H1 (cell line): Measurements from ENCODE around the gene ITPK1. TPM values are rescaled to one million over a fixed set of nuclear protein-coding genes. Genes with fewer than 3 reads are reported as not detected.

Experiments
- CTCF ChIA-PET: fragments of 300-600 bp; sonication (Branson Sonifier 250); formaldehyde crosslinking; loops from one replicate; lab custom pipeline; 2021; ENCODE audit not compliant: partially characterized antibody; lab: Charles Lee
- POLR2A ChIA-PET: fragments of 300-600 bp; sonication (Branson Sonifier 250); formaldehyde crosslinking; loops from one replicate; lab custom pipeline; 2021; ENCODE audit warnings: inconsistent platforms; ENCODE audit not compliant: partially characterized antibody; lab: Charles Lee
- DNase-seq, 2 experiments: peaks; one replicate each; pipeline versions ENCODE4 v3.0.0 to v3.0.0-alpha.2; 2010 to 2022; ENCODE audit warnings: low spot score in 2 of 2, low read depth in 1 of 2, mixed read lengths in 1 of 2
- FAIRE-seq: peaks from 2 replicates; lab custom pipeline; 2011; peaks lifted over from hg19 to GRCh38; lab: Jason Lieb, UNC
- H2AFZ ChIP-seq: 2 replicates; pipeline ENCODE4 v1.8.1; 2012; ENCODE audit warnings: low read length, inconsistent platforms
- H2AK5ac ChIP-seq: 2 replicates; pipeline ENCODE4 v1.6.1; 2013; ENCODE audit warnings: low read depth, low read length
- H2BK120ac ChIP-seq: replicated peaks from 2 replicates; pipeline ENCODE3; 2013; ENCODE audit warnings: low read depth, low read length, inconsistent platforms
- H2BK12ac ChIP-seq: 2 replicates; pipeline ENCODE4 v1.6.1; 2013; ENCODE audit warnings: low read depth, low read length
- H2BK15ac ChIP-seq: 2 replicates; pipeline ENCODE4 v1.6.1; 2013; ENCODE audit warnings: low read length
- H2BK20ac ChIP-seq: 2 replicates; pipeline ENCODE4 v1.6.1; 2013; ENCODE audit warnings: low read length
- H2BK5ac ChIP-seq: 2 replicates; pipeline ENCODE4 v1.6.1; 2013; ENCODE audit warnings: low read depth, low read length
- H3K14ac ChIP-seq: 2 replicates; pipeline ENCODE4 v1.6.1; 2013; ENCODE audit warnings: inconsistent platforms; ENCODE audit not compliant: insufficient read length
- H3K18ac ChIP-seq: 2 replicates; pipeline ENCODE4 v1.6.1; 2013; ENCODE audit warnings: low read length; ENCODE audit errors: extremely low read depth
- H3K23ac ChIP-seq: 2 replicates; pipeline ENCODE4 v1.6.1; 2013; ENCODE audit warnings: inconsistent platforms; ENCODE audit not compliant: insufficient read length
- H3K23me2 ChIP-seq: 2 replicates; pipeline ENCODE4 v1.6.1; 2013; ENCODE audit warnings: low read depth, low read length
- H3K27ac ChIP-seq: 2 replicates; pipeline ENCODE4 v1.6.1; 2011; ENCODE audit warnings: low read depth, low read length, inconsistent platforms
- H3K27me3 ChIP-seq, 4 experiments: replicated peaks in 1 of 4; 1 replicate in 1 of 4; 2 replicates in 3 of 4; pipeline versions ENCODE4 v1.6.1 to v1.8.1; 2011 to 2013; ENCODE audit warnings: low read length in 3 of 4, mild to moderate bottlenecking in 3 of 4, inconsistent platforms in 2 of 4, mixed read lengths in 2 of 4, moderate library complexity in 1 of 4; ENCODE audit not compliant: control insufficient read depth in 3 of 4, insufficient read depth in 3 of 4; ENCODE audit errors: extremely low read depth in 1 of 4
- H3K36me3 ChIP-seq, 4 experiments: 2 replicates each; pipeline versions ENCODE4 v1.6.1 to v1.8.1; 2011 to 2013; ENCODE audit warnings: mild to moderate bottlenecking in 4 of 4, low read length in 3 of 4, moderate library complexity in 2 of 4, control low read depth in 1 of 4, inconsistent platforms in 1 of 4; ENCODE audit not compliant: insufficient read depth in 4 of 4, control insufficient read depth in 2 of 4
- H3K4ac ChIP-seq: replicated peaks from 2 replicates; pipeline ENCODE3; 2013; ENCODE audit warnings: low read length, low read depth, mixed read lengths, inconsistent platforms; ENCODE audit not compliant: insufficient read length
- H3K4me1 ChIP-seq, 4 experiments: replicated peaks in 1 of 4; 1 replicate in 1 of 4; 2 replicates in 3 of 4; pipeline versions ENCODE4 v1.6.1 to v1.8.1; 2011 to 2013; ENCODE audit warnings: low read length in 3 of 4, inconsistent platforms in 2 of 4, mixed read lengths in 1 of 4; ENCODE audit not compliant: insufficient read depth in 4 of 4, control insufficient read depth in 3 of 4
- H3K4me2 ChIP-seq, 2 experiments: 2 replicates each; pipeline versions ENCODE4 v1.6.1 to v1.8.1; 2011 to 2013; ENCODE audit warnings: low read depth in 2 of 2, low read length in 2 of 2, control low read depth in 1 of 2, inconsistent platforms in 1 of 2, mild to moderate bottlenecking in 1 of 2; ENCODE audit not compliant: insufficient read depth in 1 of 2
- H3K4me3 ChIP-seq, 4 experiments: fragments of 200-600, 300-600 bp in 1 of 4; sonication (generic), shearing (Covaris generic), sonication (Bioruptor Twin) in 1 of 4; 2 replicates each; pipeline versions ENCODE4 v1.5.1 to v1.8.1; 2011 to 2016; ENCODE audit warnings: low read length in 4 of 4, low read depth in 3 of 4, control low read depth in 2 of 4, inconsistent platforms in 2 of 4, mild to moderate bottlenecking in 2 of 4, mixed read lengths in 1 of 4, moderate library complexity in 1 of 4; ENCODE audit not compliant: insufficient read depth in 2 of 4; ENCODE audit errors: extremely low read depth in 1 of 4
- H3K56ac ChIP-seq: replicated peaks from 2 replicates; pipeline ENCODE3; 2013; ENCODE audit warnings: low read depth, mild to moderate bottlenecking, mixed read lengths, low read length, inconsistent platforms; ENCODE audit not compliant: insufficient read length
- H3K79me1 ChIP-seq: 2 replicates; pipeline ENCODE4 v1.6.1; 2013; ENCODE audit warnings: low read depth, low read length, control low read depth
- H3K79me2 ChIP-seq, 2 experiments: 2 replicates each; pipeline versions ENCODE4 v1.6.1 to v1.8.1; 2012 to 2013; ENCODE audit warnings: low read length in 2 of 2, mild to moderate bottlenecking in 2 of 2, inconsistent platforms in 1 of 2; ENCODE audit not compliant: insufficient read depth in 2 of 2, control insufficient read depth in 1 of 2
- H3K9ac ChIP-seq, 4 experiments: replicated peaks in 1 of 4; 1 replicate in 1 of 4; 2 replicates in 3 of 4; pipeline versions ENCODE4 v1.6.1 to v1.8.1; 2011 to 2013; ENCODE audit warnings: low read depth in 3 of 4, low read length in 3 of 4, control low read depth in 2 of 4, mild to moderate bottlenecking in 2 of 4, moderate library complexity in 2 of 4, inconsistent platforms in 1 of 4; ENCODE audit errors: extremely low read depth in 1 of 4
- H3K9me3 ChIP-seq, 2 experiments: 2 replicates each; pipeline versions ENCODE4 v1.6.1 to v1.8.1; 2012 to 2013; ENCODE audit warnings: mild to moderate bottlenecking in 2 of 2, moderate library complexity in 2 of 2, control low read depth in 1 of 2, inconsistent platforms in 1 of 2, low read depth in 1 of 2, low read length in 1 of 2, mixed read lengths in 1 of 2; ENCODE audit not compliant: insufficient read depth in 2 of 2
- H4K20me1 ChIP-seq, 2 experiments: replicated peaks in 1 of 2; 2 replicates each; pipeline versions ENCODE3 to v1.8.1; 2011 to 2013; ENCODE audit warnings: inconsistent platforms in 2 of 2, low read length in 2 of 2, mild to moderate bottlenecking in 1 of 2; ENCODE audit not compliant: insufficient read depth in 2 of 2, control insufficient read depth in 1 of 2
- H4K5ac ChIP-seq: 2 replicates; pipeline ENCODE4 v1.6.1; 2013; ENCODE audit warnings: low read length, low read depth, mixed read lengths, inconsistent platforms; ENCODE audit not compliant: insufficient read length
- H4K8ac ChIP-seq: 2 replicates; pipeline ENCODE4 v1.8.0; 2013; ENCODE audit warnings: mild to moderate bottlenecking, moderate library complexity, low read length, inconsistent platforms; ENCODE audit not compliant: insufficient read depth; ENCODE audit errors: extremely low read depth
- H4K91ac ChIP-seq: replicated peaks from 2 replicates; pipeline ENCODE3; 2013; ENCODE audit warnings: low read length, mixed read lengths, inconsistent platforms; ENCODE audit not compliant: insufficient read length
- GABPA ChIP-seq: IDR thresholded peaks from 2 replicates; pipeline ENCODE4 v1.6.1; 2011; ENCODE audit warnings: mild to moderate bottlenecking, low read length, moderate library complexity, borderline replicate concordance; ENCODE audit not compliant: insufficient read depth
- JUND ChIP-seq: IDR thresholded peaks from 2 replicates; pipeline ENCODE4 v1.6.1; 2011; ENCODE audit warnings: mild to moderate bottlenecking, improper control_type of control experiment, low read length
- WGBS, 2 experiments: shearing (Covaris generic) in 1 of 2; methylation state at CpG; one replicate each; pipeline versions ENCODE4 v1.1.6 to v1.1.7; 2013 to 2015; ENCODE audit warnings: low lambda C conversion rate in 2 of 2, mixed read lengths in 2 of 2, inconsistent platforms in 1 of 2, low coverage in 1 of 2, missing lambda C conversion rate in 1 of 2; ENCODE audit not compliant: insufficient replicate concordance in 2 of 2, insufficient coverage in 1 of 2, insufficient read length in 1 of 2; ENCODE audit errors: extremely low coverage in 1 of 2, missing lambda C conversion rate in 1 of 2; 5-methylcytosine and 5-hydroxymethylcytosine counted together
- polyA plus RNA-seq, 7 experiments: library from polyadenylated mRNA; depleted of rRNA in 3 of 7; stranded (reverse) in 5 of 7; unstranded in 2 of 7; fragments of >200 nt in 5 of 7; fragments of 200-250 nt in 2 of 7; gene quantifications; 1 replicate in 5 of 7; 2 replicates in 1 of 7; 4 replicates in 1 of 7; pipeline versions ENCODE4 v1.2.1 to v1.2.3, GENCODE V29; 2011 to 2013; ENCODE audit warnings: missing spikeins in 2 of 7, mixed read lengths in 2 of 7
- total RNA-seq: library from RNA; stranded (reverse); fragmentation: NEBNext Ultra II Directional; extraction: Animal tissue kit (Norgen Biotek cat#: 25700); gene quantifications from 2 replicates; pipeline ENCODE4 v1.2.1, GENCODE V29; 2021

The ITPK1 gene
- total and polyA plus RNA-seq, 2 of the 8 experiments (the other 6 are each of a cell fraction or from before 2014, with no cell fraction given) = 108 to 143 TPM

GRCh38 chr14:93059917-93060545, 55.7 kb downstream of the ITPK1 start:
- Histone ChIP-seq H3K9ac (no peak overlapping the region; a peak in 1 of 7 replicates), H3K4ac (peak overlapping the region; percentile 80), H3K9me3 (no peaks in the 10 kb centered on the region), H3K79me2 (peaks cover 0 to 50% of the 10 kb centered on the region in 2 experiments; a peak in 2 of 4 replicates), H2BK20ac (0 out of 2 replicates have a peak overlapping the region, but pooled peaks have one; percentile 75), H3K14ac (no peak overlapping the region), H3K4me2 (peak overlapping the region in 1 of 2 experiments; percentile 8; a peak in 1 of 4 replicates), H3K4me3 (no peak overlapping the region), H3K4me1 (peaks cover 4 to 31% (median 17%) of the 10 kb centered on the region in 4 experiments), H4K20me1 (peaks cover 2 to 3% of the 10 kb centered on the region in 2 experiments), H4K5ac (no peak overlapping the region), H4K91ac (peak overlapping the region; percentile 63), H3K23ac (no peak overlapping the region), H2BK15ac (peak overlapping the region; percentile 74; the same call in 1 of the 2 replicates), H3K27ac (peak overlapping the region; percentile 18; the same call in 1 of the 2 replicates), H3K56ac (no peak overlapping the region), H3K23me2 (no peaks in the 10 kb centered on the region), H2AK5ac (peak overlapping the region; percentile 89; the same call in 1 of the 2 replicates), H2BK12ac (peak overlapping the region; percentile 50; the same call in 1 of the 2 replicates), H3K27me3 (no peaks in the 10 kb centered on the region), H2AFZ (no peak overlapping the region), H3K36me3 (no peaks in the 10 kb centered on the region), H4K8ac (no peak overlapping the region), H3K79me1 (peaks cover 16% of the 10 kb centered on the region), H3K18ac (peak overlapping the region; percentile 71), H2BK5ac (peak overlapping the region; percentile 96), H2BK120ac (no peak overlapping the region)
- no peak for FAIRE-seq
- ChIA-PET CTCF (interaction anchor here (0.7 to 2.7 kb wide), 15 partner anchors 8 to 113 kb away, joined by 3 to 16 read pairs (median 4); no protein-coding TSS in a partner anchor), POLR2A (interaction anchor here (0.9 to 1.0 kb wide), 2 partner anchors 9 to 14 kb away, joined by 3 to 7 read pairs; no protein-coding TSS in a partner anchor)
- TF ChIP-seq JUND = no peak
- TF ChIP-seq GABPA = 0 out of 2 replicates have a peak, but pooled peaks have one; percentile 11
- 68% methylated on average over 7 of the region's 9 CpGs; no CpG with 5 or more reads in 1 of the 2 experiments for WGBS, 2 experiments
- DNase-seq = no peak
